Lower lobe of right lung (tissue), 2 donors: ENCODE data around the gene SWT1. TPM values are rescaled to one million over a fixed set of nuclear protein-coding genes. Genes with fewer than 3 reads are reported as not detected.
"Not testable (repeated sequence)": the region's sequence is repeated elsewhere in the genome, so short reads cannot be mapped to it uniquely, and the experiment has no call there.

ENCODE experiments used
- ATAC-seq, 2 donors: fragments of 200-7000 bp; cut with Tn5 transposase; one replicate each; pipeline ENCODE4 v1.9.1; 2020 to 2022; ENCODE audit warnings: mild to moderate bottlenecking in 2 of 2, moderate library complexity in 2 of 2
- DNase-seq: peaks from one replicate; pipeline ENCODE4 v3.0.0-alpha.2; 2020
- H3K27ac ChIP-seq: fragments of 200-600 bp; one replicate; pipeline ENCODE4 v1.8.0; 2022
- H3K27me3 ChIP-seq: fragments of 200-600 bp; one replicate; pipeline ENCODE4 v1.8.0; 2022; ENCODE audit warnings: low read depth
- H3K36me3 ChIP-seq: fragments of 200-600 bp; one replicate; pipeline ENCODE4 v1.8.0; 2022; ENCODE audit warnings: mild to moderate bottlenecking
- H3K4me1 ChIP-seq: fragments of 200-600 bp; one replicate; pipeline ENCODE4 v1.8.0; 2022
- H3K4me3 ChIP-seq: fragments of 200-600 bp; one replicate; pipeline ENCODE4 v1.8.0; 2022; ENCODE audit warnings: mild to moderate bottlenecking
- H3K9me3 ChIP-seq: fragments of 200-600 bp; one replicate; pipeline ENCODE4 v1.8.0; 2022
- intact Hi-C: fragments of 100-400 bp; cut with DNase I; formaldehyde crosslinking; loops from one replicate; pipeline ENCODE4 v1.11.0; 2022
- total RNA-seq: library from RNA; stranded (reverse); fragmentation: NEBNext Ultra II Directional; extraction: Animal tissue kit (Norgen Biotek cat#: 25700); gene quantifications from one replicate; pipeline ENCODE4 v1.2.1, GENCODE V29; 2021
- TF ChIP-seq, protein P1 (sequence below): fragments of 200-600 bp; IDR thresholded peaks from one replicate; pipeline ENCODE4 v1.8.0; 2022; ENCODE audit warnings: antibody characterized with exemption, mild to moderate bottlenecking
- donor health status: DM: no; HTN: yes; CAD: no; lungs with severe emphysema.

The SWT1 gene
- total RNA-seq, 1 donor from 2014 or later = 7.4 TPM

DNA sequence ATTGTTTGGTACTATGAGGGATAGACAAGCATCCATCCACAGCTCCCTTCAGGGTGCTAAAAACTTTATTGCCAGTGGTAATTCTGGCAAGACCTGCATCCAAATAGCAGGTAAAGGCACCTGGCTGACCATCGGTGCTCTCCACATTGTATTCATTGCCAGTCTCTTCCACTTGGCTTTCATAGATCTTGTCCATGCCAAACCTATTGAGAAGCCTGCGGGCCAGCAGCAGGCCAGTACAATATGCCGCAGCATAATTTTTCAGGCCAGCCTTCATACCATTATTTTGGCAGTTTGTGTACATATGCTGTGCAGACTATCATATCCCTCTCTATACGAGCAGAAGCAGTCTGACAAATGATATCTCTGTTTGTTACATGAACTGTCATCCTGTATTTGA lies 70.2 kb downstream of the SWT1 start:
- peaks cover 9% of the 10 kb centered on the region for H3K9me3 ChIP-seq
- TF ChIP-seq, protein P1, sequence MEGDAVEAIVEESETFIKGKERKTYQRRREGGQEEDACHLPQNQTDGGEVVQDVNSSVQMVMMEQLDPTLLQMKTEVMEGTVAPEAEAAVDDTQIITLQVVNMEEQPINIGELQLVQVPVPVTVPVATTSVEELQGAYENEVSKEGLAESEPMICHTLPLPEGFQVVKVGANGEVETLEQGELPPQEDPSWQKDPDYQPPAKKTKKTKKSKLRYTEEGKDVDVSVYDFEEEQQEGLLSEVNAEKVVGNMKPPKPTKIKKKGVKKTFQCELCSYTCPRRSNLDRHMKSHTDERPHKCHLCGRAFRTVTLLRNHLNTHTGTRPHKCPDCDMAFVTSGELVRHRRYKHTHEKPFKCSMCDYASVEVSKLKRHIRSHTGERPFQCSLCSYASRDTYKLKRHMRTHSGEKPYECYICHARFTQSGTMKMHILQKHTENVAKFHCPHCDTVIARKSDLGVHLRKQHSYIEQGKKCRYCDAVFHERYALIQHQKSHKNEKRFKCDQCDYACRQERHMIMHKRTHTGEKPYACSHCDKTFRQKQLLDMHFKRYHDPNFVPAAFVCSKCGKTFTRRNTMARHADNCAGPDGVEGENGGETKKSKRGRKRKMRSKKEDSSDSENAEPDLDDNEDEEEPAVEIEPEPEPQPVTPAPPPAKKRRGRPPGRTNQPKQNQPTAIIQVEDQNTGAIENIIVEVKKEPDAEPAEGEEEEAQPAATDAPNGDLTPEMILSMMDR = no peak
- no peak for DNase-seq
- no peaks in the 10 kb centered on the region for H3K27me3 ChIP-seq
- no peak for ATAC-seq
- intact Hi-C loops = no loop called here
- H3K36me3 ChIP-seq = peaks cover 27% of the 10 kb centered on the region
- no peak overlapping the region for H3K27ac ChIP-seq
- no peak overlapping the region for H3K4me3 ChIP-seq
- H3K4me1 ChIP-seq = no peaks in the 10 kb centered on the region

DNA sequence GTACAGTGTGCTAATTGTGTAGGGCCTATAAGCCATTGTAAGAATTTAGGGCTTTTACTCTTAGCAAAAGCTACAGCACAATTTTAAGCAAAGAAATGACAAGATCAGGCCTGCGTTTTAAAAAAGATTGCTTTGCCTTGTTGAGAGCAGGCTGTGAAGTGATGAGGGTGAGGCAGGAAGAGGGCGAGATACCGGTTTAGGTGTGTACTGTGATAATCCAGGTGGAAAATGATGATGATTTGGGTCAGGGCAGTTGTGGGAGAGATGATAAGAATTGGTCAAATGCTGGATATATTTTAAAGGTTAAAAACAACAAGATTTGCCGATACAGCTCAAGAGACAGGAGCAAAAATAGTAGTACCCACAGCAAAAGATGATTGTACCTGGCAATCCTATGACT lies 72.0 kb downstream of the SWT1 start:
- Histone ChIP-seq H3K27me3 (no peaks in the 10 kb centered on the region), H3K4me3 (no peak overlapping the region), H3K27ac (no peak overlapping the region), H3K36me3 (peaks cover 29% of the 10 kb centered on the region), H3K4me1 (no peaks in the 10 kb centered on the region), H3K9me3 (peaks cover 5% of the 10 kb centered on the region)
- intact Hi-C loops = no loop called here
- DNase-seq (no peak), ATAC-seq (no peak)
- TF ChIP-seq, protein P1 = no peak

DNA sequence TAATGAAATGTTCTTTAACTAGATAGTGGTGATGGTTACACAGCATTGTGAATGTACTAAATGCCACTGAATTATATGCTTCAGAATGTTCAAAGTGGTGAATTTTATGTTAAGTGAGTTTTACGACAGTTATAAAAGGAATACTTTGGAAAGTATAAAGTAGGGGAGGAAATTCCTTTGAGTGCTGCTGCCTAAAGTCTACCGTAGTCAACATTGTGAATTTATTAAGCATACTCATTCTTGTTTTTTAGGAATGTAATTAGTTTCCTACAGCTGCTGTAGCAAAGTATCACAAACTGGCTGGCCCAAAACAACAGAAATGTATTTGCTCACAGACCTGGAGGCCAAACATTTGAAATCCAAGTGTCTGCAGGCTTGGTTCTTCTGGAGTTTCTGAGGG lies 73.0 kb downstream of the SWT1 start:
- Histone ChIP-seq H3K4me1 (no peaks in the 10 kb centered on the region), H3K27ac (no peak overlapping the region), H3K4me3 (no peak overlapping the region), H3K36me3 (peaks cover 29% of the 10 kb centered on the region), H3K9me3 (no peaks in the 10 kb centered on the region), H3K27me3 (no peaks in the 10 kb centered on the region)
- ATAC-seq = no peak
- intact Hi-C loops = no loop called here
- TF ChIP-seq, protein P1 = no peak
- DNase-seq = no peak

DNA sequence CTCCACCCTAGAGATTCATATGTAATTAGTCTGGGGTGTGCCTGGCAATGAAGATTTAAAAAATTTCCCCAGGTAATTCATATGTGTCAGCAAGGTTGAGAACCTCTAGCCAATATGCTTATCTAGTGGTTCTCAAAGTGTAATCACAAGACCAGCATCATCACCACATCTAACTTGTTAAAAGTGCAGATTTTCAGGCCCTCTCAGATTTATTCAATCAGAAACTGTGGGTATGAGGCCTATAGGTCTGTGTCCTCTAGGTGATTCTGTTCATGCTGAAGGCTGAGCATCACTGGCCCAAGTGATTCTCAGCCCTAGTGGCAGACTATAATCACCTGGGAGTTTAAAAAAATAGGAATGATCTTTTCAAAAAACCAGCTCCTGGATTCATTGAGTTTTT lies 75.9 kb downstream of the SWT1 start:
- Histone ChIP-seq H3K27me3 (no peaks in the 10 kb centered on the region), H3K4me1 (no peaks in the 10 kb centered on the region), H3K36me3 (peaks cover 29% of the 10 kb centered on the region), H3K27ac (no peak overlapping the region), H3K9me3 (no peaks in the 10 kb centered on the region), H3K4me3 (no peak overlapping the region)
- intact Hi-C loops = no loop called here
- TF ChIP-seq, protein P1 = no peak
- DNase-seq = no peak
- no peak for ATAC-seq

DNA sequence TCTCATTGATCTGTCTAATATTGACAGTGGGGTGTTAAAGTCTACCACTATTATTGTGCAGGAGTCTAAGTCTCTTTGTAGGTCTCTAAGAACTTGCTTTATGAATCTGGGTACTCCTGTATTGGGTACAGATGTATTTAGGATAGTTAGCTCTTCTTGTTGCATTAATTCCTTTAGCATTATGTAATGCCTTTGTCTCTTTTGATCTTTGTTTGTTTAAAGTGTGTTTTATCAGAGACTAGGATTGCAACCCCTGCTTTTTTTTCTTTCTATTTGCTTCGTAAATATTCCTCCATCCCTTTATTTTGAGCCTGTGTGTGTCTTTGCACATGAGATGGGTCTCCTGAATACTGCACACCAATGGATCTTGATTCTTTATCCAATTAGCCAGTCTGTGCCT lies 77.2 kb downstream of the SWT1 start:
- H3K36me3 ChIP-seq = peaks cover 29% of the 10 kb centered on the region
- H3K27ac ChIP-seq, H3K4me1 ChIP-seq, DNase-seq, ATAC-seq, H3K27me3 ChIP-seq, H3K9me3 ChIP-seq, intact Hi-C loops, H3K4me3 ChIP-seq: not testable (repeated sequence)

DNA sequence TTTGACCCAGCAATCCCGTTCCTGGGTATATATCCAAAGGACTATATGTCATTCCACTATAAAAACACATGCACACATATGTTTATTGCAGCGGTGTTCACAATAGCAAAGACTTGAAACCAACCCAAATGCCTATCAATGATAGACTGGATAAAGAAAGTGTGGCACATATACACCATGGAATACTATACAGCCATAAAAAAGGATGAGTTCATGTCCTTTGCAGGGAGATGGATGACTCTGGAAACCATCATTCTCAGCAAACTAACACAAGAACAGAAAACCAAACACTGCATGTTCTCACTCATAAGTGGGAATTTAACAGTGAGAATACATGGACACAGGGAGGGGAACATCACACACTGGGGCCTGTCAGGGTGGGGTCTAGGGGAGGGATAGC lies 80.2 kb downstream of the SWT1 start:
- H3K27ac ChIP-seq, H3K9me3 ChIP-seq, ATAC-seq, intact Hi-C loops, H3K4me1 ChIP-seq, DNase-seq, H3K4me3 ChIP-seq, H3K27me3 ChIP-seq, H3K36me3 ChIP-seq: not testable (repeated sequence)

DNA sequence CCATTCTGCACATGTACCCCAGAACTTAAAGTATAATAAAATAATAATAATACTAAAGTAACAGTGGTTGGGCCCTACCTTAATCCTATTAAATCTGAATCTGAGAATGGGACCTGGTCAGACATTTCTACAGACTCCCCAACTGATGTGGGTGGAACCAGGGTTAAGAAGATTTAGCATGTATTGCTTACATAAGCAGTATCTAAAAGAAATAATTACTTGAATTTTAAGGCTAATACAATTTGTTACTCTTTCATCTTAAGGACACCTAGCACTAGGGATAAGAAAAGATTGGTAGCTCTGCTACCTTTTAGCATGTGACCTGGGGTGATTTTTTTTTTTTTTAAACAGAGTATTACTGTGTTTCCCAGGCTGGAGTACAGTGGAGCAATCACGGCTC lies 80.7 kb downstream of the SWT1 start:
- TF ChIP-seq, protein P1 = no peak
- no peak for DNase-seq
- intact Hi-C loops = no loop called here
- H3K4me1 ChIP-seq = no peaks in the 10 kb centered on the region
- H3K36me3 ChIP-seq = peaks cover 5% of the 10 kb centered on the region
- no peak overlapping the region for H3K27ac ChIP-seq
- no peaks in the 10 kb centered on the region for H3K27me3 ChIP-seq
- no peak overlapping the region for H3K4me3 ChIP-seq
- ATAC-seq = no peak
- no peaks in the 10 kb centered on the region for H3K9me3 ChIP-seq
